Measurements from ENCODE around the gene EVI5.
"Not testable (repeated sequence)": the region's sequence is repeated elsewhere in the genome, so short reads cannot be mapped to it uniquely, and the experiment has no call there.

DNA sequence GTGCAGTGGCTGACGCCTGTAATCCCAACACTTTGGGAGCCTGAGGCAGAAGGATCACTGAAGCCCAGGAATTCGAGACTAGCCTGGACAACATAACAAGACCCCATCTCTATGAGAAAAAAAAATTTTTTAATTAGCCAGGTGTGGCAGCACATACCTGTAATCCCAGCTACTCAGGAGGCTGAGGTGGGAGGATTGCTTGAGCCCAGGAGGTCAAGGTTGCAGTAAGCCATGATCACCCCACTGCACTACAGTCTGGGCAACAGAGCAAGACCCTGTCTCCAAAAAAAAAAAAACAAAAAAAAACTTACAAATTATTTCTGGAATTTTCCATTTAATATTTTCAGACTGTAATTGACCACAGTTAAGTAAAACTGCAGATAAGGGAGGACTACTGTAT is 11.2 kb downstream of the EVI5 start:
- TF ChIP-seq, protein P1, sequence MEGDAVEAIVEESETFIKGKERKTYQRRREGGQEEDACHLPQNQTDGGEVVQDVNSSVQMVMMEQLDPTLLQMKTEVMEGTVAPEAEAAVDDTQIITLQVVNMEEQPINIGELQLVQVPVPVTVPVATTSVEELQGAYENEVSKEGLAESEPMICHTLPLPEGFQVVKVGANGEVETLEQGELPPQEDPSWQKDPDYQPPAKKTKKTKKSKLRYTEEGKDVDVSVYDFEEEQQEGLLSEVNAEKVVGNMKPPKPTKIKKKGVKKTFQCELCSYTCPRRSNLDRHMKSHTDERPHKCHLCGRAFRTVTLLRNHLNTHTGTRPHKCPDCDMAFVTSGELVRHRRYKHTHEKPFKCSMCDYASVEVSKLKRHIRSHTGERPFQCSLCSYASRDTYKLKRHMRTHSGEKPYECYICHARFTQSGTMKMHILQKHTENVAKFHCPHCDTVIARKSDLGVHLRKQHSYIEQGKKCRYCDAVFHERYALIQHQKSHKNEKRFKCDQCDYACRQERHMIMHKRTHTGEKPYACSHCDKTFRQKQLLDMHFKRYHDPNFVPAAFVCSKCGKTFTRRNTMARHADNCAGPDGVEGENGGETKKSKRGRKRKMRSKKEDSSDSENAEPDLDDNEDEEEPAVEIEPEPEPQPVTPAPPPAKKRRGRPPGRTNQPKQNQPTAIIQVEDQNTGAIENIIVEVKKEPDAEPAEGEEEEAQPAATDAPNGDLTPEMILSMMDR (IDR thresholded peaks at IDR 0.05), result not testable (repeated sequence)
- not testable (repeated sequence) for TF ChIP-seq POLR2A (IDR thresholded peaks at IDR 0.05)
